Measurements from ENCODE around the gene ZNF688. TPM values are rescaled to one million over a fixed set of nuclear protein-coding genes. Genes with fewer than 3 reads are reported as not detected.

The ZNF688 gene
- total and polyA plus RNA-seq, 2 of the 8 experiments (the other 6 are each of a cell fraction or from before 2014, with no cell fraction given), result 2.7 to 3.5 TPM

DNA sequence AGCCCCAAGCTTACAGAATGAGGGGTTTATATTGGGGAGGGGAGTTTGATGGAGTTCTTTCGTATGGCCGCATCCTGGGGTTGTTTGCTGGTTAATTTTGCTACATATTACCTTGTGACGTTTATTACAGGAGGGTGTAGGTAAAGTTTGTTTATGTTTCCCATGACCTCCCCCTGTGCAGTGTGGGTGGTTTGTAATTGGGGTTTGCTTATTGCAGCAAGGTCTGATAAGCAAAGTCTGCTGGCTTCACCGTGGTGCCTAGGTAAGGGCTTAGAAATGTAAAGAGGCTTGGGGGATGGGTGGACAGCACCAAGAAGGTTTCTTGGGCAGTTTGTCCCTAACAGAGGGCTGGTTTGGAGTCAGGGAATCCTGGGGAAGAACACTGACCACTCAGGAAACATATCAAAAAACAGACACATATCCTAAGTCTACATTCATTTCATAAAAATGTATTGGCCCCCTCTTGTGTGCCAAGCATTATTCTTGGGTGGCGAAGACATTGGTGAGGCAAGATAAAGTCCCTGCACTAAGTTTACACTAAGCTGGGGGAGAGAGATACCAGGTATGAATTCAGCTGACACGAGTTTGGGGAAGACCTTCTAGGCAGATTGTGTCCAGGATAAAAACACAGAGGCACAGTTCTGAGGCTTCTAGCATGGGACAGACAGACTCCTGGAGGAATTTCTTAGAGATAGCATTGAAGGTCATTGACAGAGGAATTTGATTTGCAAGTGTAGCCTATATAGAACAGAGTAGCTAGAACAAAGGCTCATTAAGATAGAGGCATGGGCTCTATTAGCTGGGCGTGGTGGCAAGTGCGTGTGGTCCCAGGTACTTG is 22.9 kb downstream of the ZNF688 start:
- Histone ChIP-seq H2AFZ (ENCODE audit: low read length) (no peak overlapping the region), H3K4me3 (ENCODE audit: extremely low read depth in 1 of 4, insufficient read depth in 2 of 4, low read depth in 3 of 4, low read length in 4 of 4) (no peak overlapping the region), H3K4me1 (replicated peaks in 1 of 4; ENCODE audit: control insufficient read depth in 3 of 4, insufficient read depth in 4 of 4, low read length in 3 of 4) (peaks cover 5 to 11% (median 6%) of the 10 kb centered on the region in 4 experiments), H3K27ac (ENCODE audit: low read depth, low read length) (no peak overlapping the region), H2BK15ac (ENCODE audit: low read length) (no peak overlapping the region), H2AK5ac (ENCODE audit: low read depth, low read length) (no peak overlapping the region), H3K23me2 (ENCODE audit: low read depth, low read length) (no peaks in the 10 kb centered on the region; the same call in 1 of the 2 replicates), H3K18ac (ENCODE audit: extremely low read depth, low read length) (no peak overlapping the region; the same call in 1 of the 2 replicates), H3K56ac (replicated peaks; ENCODE audit: insufficient read length, low read depth, low read length) (no peak overlapping the region), H3K14ac (ENCODE audit: insufficient read length) (no peak overlapping the region), H4K8ac (ENCODE audit: extremely low read depth, insufficient read depth, low read length) (no peak overlapping the region), H3K9me3 (ENCODE audit: insufficient read depth in 2 of 2, low read depth in 1 of 2, low read length in 1 of 2) (no peaks in the 10 kb centered on the region), H2BK12ac (ENCODE audit: low read depth, low read length) (no peak overlapping the region), H3K36me3 (ENCODE audit: control insufficient read depth in 2 of 4, insufficient read depth in 4 of 4, low read length in 3 of 4) (no peaks in the 10 kb centered on the region; a peak in 1 of 8 replicates), H4K20me1 (replicated peaks in 1 of 2; ENCODE audit: control insufficient read depth in 1 of 2, insufficient read depth in 2 of 2, low read length in 2 of 2) (no peaks in the 10 kb centered on the region), H3K4me2 (ENCODE audit: insufficient read depth in 1 of 2, low read depth in 2 of 2, low read length in 2 of 2) (peak overlapping the region; percentile 48 to 53), H2BK5ac (ENCODE audit: low read depth, low read length) (peak overlapping the region; percentile 24; the same call in 1 of the 2 replicates), H3K23ac (ENCODE audit: insufficient read length) (no peak overlapping the region), H4K5ac (ENCODE audit: insufficient read length, low read depth, low read length) (no peak overlapping the region), H3K27me3 (replicated peaks in 1 of 4; ENCODE audit: control insufficient read depth in 3 of 4, extremely low read depth in 1 of 4, insufficient read depth in 3 of 4, low read length in 3 of 4) (no peaks in the 10 kb centered on the region), H3K9ac (replicated peaks in 1 of 4; ENCODE audit: extremely low read depth in 1 of 4, low read depth in 3 of 4, low read length in 3 of 4) (no peak overlapping the region), H4K91ac (replicated peaks; ENCODE audit: insufficient read length, low read length) (no peak overlapping the region), H2BK20ac (ENCODE audit: low read length) (no peak overlapping the region), H3K79me1 (ENCODE audit: low read depth, low read length) (no peaks in the 10 kb centered on the region), H2BK120ac (replicated peaks; ENCODE audit: low read depth, low read length) (no peak overlapping the region), H3K79me2 (ENCODE audit: control insufficient read depth in 1 of 2, insufficient read depth in 2 of 2, low read length in 2 of 2) (no peaks in the 10 kb centered on the region), H3K4ac (replicated peaks; ENCODE audit: insufficient read length, low read depth, low read length) (no peak overlapping the region)
- POLR2A ChIA-PET (ENCODE audit: partially characterized antibody), result interaction anchor here (0.5 to 6.7 kb wide), 3 partner anchors 13 to 39 kb away, joined by 3 to 40 read pairs (median 6); partner anchors contain the start of gene ZNF747
- CTCF ChIA-PET (ENCODE audit: partially characterized antibody), result interaction anchor here (1.1 to 2.8 kb wide), 2 partner anchors 14 to 99 kb away, joined by 5 to 25 read pairs; partner anchors contain the start of gene ZNF747
- DNase-seq (ENCODE audit: low read depth in 1 of 2, low spot score in 2 of 2), result no peak
- no peak for FAIRE-seq
- WGBS, 2 experiments (ENCODE audit: extremely low coverage in 1 of 2, insufficient coverage in 1 of 2, insufficient read length in 1 of 2, insufficient replicate concordance in 2 of 2, low coverage in 1 of 2, low lambda C conversion rate in 2 of 2, missing lambda C conversion rate in 1 of 2), result 70% methylated on average over 8 of the region's 8 CpGs; no CpG with 5 or more reads in 1 of the 2 experiments
- TF ChIP-seq SP4 (IDR thresholded peaks at IDR 0.05; ENCODE audit: low read length) (no peak), JUN (IDR thresholded peaks at IDR 0.05; ENCODE audit: low read depth, low read length) (no peak), BRCA1 (IDR thresholded peaks at IDR 0.05; ENCODE audit: low read depth, low read length) (no peak), CHD2 (IDR thresholded peaks at IDR 0.05; ENCODE audit: low read length) (no peak), JUND (IDR thresholded peaks at IDR 0.05; ENCODE audit: low read length) (no peak), BACH1 (IDR thresholded peaks at IDR 0.05; ENCODE audit: low read length) (no peak), TBP (IDR thresholded peaks at IDR 0.05; ENCODE audit: low read depth, low read length) (no peak)
- TF ChIP-seq, protein P1, sequence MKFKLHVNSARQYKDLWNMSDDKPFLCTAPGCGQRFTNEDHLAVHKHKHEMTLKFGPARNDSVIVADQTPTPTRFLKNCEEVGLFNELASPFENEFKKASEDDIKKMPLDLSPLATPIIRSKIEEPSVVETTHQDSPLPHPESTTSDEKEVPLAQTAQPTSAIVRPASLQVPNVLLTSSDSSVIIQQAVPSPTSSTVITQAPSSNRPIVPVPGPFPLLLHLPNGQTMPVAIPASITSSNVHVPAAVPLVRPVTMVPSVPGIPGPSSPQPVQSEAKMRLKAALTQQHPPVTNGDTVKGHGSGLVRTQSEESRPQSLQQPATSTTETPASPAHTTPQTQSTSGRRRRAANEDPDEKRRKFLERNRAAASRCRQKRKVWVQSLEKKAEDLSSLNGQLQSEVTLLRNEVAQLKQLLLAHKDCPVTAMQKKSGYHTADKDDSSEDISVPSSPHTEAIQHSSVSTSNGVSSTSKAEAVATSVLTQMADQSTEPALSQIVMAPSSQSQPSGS (IDR thresholded peaks at IDR 0.05; ENCODE audit: low read length), result no peak
- TF ChIP-seq, protein P2, sequence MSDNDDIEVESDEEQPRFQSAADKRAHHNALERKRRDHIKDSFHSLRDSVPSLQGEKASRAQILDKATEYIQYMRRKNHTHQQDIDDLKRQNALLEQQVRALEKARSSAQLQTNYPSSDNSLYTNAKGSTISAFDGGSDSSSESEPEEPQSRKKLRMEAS (IDR thresholded peaks at IDR 0.05), result no peak
- TF ChIP-seq, protein P3, sequence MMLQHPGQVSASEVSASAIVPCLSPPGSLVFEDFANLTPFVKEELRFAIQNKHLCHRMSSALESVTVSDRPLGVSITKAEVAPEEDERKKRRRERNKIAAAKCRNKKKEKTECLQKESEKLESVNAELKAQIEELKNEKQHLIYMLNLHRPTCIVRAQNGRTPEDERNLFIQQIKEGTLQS (IDR thresholded peaks at IDR 0.05; ENCODE audit: insufficient read depth, low read depth, low read length), result no peak

Data from H1 (cell line).